ENCODE data around the gene CNOT1. TPM values are rescaled to one million over a fixed set of nuclear protein-coding genes. Genes with fewer than 3 reads are reported as not detected.

Gene CNOT1
- total and polyA plus RNA-seq, 10 of the 15 experiments (the other 5 are each of a cell fraction or from before 2014, with no cell fraction given) = 101 to 246 (median 175) TPM

DNA sequence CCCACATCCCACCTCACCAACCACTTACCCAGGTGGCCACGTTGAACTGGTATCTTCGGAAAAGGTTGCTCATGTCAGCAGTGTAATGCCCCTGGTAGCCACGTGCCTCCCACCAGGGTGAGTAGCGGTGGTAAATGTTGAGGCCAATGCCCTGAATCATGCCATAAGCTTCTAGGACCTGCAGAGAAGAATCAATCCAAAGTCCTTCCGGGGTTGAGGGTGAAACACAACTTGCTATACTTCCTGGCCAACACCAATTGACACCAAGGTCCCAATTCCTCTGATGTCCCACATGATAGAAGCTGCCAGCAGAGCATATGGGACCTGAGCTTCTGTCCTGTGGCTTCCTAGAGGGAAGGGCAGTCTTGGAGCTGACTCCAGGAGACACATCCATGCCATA is 11.3 kb upstream of the CNOT1 start:
- RAD21 ChIA-PET (ENCODE audit: unreplicated experiment) = no interaction called here
- no TSS peak for BruUV-seq (replicated peaks)
- Histone ChIP-seq H3K4me1 (ENCODE audit: control insufficient read depth, insufficient read depth, low read length) (no peaks in the 10 kb centered on the region), H3K27me3 (replicated peaks in 1 of 2; ENCODE audit: control insufficient read depth in 2 of 2, insufficient read depth in 2 of 2, low read length in 1 of 2) (no peaks in the 10 kb centered on the region; a peak in 1 of 4 replicates), H4K20me1 (ENCODE audit: control insufficient read depth, insufficient read depth) (no peaks in the 10 kb centered on the region), H3K4me3 (no peak overlapping the region), H3K4me2 (ENCODE audit: control insufficient read depth, insufficient read depth) (no peak overlapping the region), H3K27ac (ENCODE audit: control insufficient read depth, insufficient read depth) (no peak overlapping the region), H2AFZ (ENCODE audit: control insufficient read depth, low read depth, low read length) (no peak overlapping the region), H3K9ac (ENCODE audit: control insufficient read depth, insufficient read depth, low read length) (no peak overlapping the region), H3K79me2 (ENCODE audit: control insufficient read depth, insufficient read depth, low read length) (no peaks in the 10 kb centered on the region), H3K9me3 (replicated peaks; ENCODE audit: control insufficient read depth, insufficient read depth, low read length) (no peaks in the 10 kb centered on the region), H3K36me3 (ENCODE audit: control insufficient read depth in 2 of 2, insufficient read depth in 2 of 2, low read length in 1 of 2) (no peaks in the 10 kb centered on the region)
- in situ Hi-C loops (cut with MboI) = no loop called here
- FAIRE-seq (no peak), DNase-seq (ENCODE audit: low read depth, low spot score) (no peak), ATAC-seq (no peak)
- 45% methylated on average over 5 of the region's 5 CpGs for WGBS (ENCODE audit: insufficient coverage, insufficient replicate concordance, low lambda C conversion rate, missing lambda C conversion rate)
- SMC1A ChIA-PET (ENCODE audit: uncharacterized antibody, unreplicated experiment) = interaction anchor here (1.2 kb wide), 1 partner anchor 129 kb away, joined by 3 read pairs; no protein-coding TSS in a partner anchor
- CTCF ChIA-PET = interaction anchor here (1.0 kb wide), 1 partner anchor 20 kb away, joined by 4 read pairs; no protein-coding TSS in a partner anchor
- intact Hi-C loops (cut with micrococcal nuclease; ENCODE audit: unreplicated experiment) = no loop called here
- TF ChIP-seq, protein P1, sequence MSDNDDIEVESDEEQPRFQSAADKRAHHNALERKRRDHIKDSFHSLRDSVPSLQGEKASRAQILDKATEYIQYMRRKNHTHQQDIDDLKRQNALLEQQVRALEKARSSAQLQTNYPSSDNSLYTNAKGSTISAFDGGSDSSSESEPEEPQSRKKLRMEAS (IDR thresholded peaks at IDR 0.05; ENCODE audit: low read depth, low read length) = no peak
- TF ChIP-seq NR2C1 (IDR thresholded peaks at IDR 0.05) = peak; percentile 48
- POLR2A ChIA-PET = no interaction called here

DNA sequence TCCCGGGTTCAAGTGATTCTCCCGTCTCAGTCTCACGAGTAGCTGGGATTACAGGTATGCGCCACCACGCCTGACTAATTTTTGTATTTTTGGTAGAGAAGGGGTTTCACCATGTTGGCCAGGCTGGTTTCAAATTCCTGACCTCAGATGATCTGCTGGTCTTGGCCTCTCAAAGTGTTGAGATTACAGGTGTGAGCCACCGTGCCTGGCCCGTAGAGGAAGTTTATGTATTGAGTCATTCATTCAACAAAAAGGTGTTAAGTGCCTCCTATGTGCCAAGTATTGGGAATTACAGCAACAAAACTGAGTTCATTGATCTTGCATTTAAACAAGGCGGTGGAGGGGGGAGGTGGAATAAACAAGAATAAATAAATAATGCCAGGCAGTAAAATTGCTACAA is 10.2 kb upstream of the CNOT1 start:
- Histone ChIP-seq H3K9me3 (replicated peaks; ENCODE audit: control insufficient read depth, insufficient read depth, low read length) (no peaks in the 10 kb centered on the region), H3K27ac (ENCODE audit: control insufficient read depth, insufficient read depth) (no peak overlapping the region), H3K36me3 (ENCODE audit: control insufficient read depth in 2 of 2, insufficient read depth in 2 of 2, low read length in 1 of 2) (no peaks in the 10 kb centered on the region), H3K27me3 (replicated peaks in 1 of 2; ENCODE audit: control insufficient read depth in 2 of 2, insufficient read depth in 2 of 2, low read length in 1 of 2) (no peaks in the 10 kb centered on the region; a peak in 1 of 4 replicates), H3K4me2 (ENCODE audit: control insufficient read depth, insufficient read depth) (no peak overlapping the region), H4K20me1 (ENCODE audit: control insufficient read depth, insufficient read depth) (no peaks in the 10 kb centered on the region), H3K4me1 (ENCODE audit: control insufficient read depth, insufficient read depth, low read length) (no peaks in the 10 kb centered on the region), H3K79me2 (ENCODE audit: control insufficient read depth, insufficient read depth, low read length) (no peaks in the 10 kb centered on the region), H2AFZ (ENCODE audit: control insufficient read depth, low read depth, low read length) (no peak overlapping the region), H3K4me3 (no peak overlapping the region), H3K9ac (ENCODE audit: control insufficient read depth, insufficient read depth, low read length) (no peak overlapping the region)
- SMC1A ChIA-PET (ENCODE audit: uncharacterized antibody, unreplicated experiment) = no interaction called here
- WGBS (ENCODE audit: insufficient coverage, insufficient replicate concordance, low lambda C conversion rate, missing lambda C conversion rate) = 52% methylated on average over 8 of the region's 8 CpGs
- in situ Hi-C loops (cut with MboI) = loop anchor here (10.0 kb wide), 1 partner anchor 245 kb away; the partner anchor contains the start of gene GINS3
- intact Hi-C loops (cut with micrococcal nuclease; ENCODE audit: unreplicated experiment) = no loop called here
- ATAC-seq (no peak), DNase-seq (ENCODE audit: low read depth, low spot score) (no peak), FAIRE-seq (no peak)
- POLR2A ChIA-PET = no interaction called here
- BruUV-seq (replicated peaks) = no TSS peak
- RAD21 ChIA-PET (ENCODE audit: unreplicated experiment) = no interaction called here
- CTCF ChIA-PET = interaction anchor here (0.9 kb wide), 1 partner anchor 8 kb away, joined by 4 read pairs; no protein-coding TSS in a partner anchor
- TF ChIP-seq SPI1 (IDR thresholded peaks at IDR 0.05; ENCODE audit: borderline replicate concordance, insufficient read depth, low read depth, low read length) = no peak
- TF ChIP-seq IKZF2 (IDR thresholded peaks at IDR 0.05) = no peak
- no peak for TF ChIP-seq ATF7 (IDR thresholded peaks at IDR 0.05; ENCODE audit: low read depth)
- TF ChIP-seq, protein P2, sequence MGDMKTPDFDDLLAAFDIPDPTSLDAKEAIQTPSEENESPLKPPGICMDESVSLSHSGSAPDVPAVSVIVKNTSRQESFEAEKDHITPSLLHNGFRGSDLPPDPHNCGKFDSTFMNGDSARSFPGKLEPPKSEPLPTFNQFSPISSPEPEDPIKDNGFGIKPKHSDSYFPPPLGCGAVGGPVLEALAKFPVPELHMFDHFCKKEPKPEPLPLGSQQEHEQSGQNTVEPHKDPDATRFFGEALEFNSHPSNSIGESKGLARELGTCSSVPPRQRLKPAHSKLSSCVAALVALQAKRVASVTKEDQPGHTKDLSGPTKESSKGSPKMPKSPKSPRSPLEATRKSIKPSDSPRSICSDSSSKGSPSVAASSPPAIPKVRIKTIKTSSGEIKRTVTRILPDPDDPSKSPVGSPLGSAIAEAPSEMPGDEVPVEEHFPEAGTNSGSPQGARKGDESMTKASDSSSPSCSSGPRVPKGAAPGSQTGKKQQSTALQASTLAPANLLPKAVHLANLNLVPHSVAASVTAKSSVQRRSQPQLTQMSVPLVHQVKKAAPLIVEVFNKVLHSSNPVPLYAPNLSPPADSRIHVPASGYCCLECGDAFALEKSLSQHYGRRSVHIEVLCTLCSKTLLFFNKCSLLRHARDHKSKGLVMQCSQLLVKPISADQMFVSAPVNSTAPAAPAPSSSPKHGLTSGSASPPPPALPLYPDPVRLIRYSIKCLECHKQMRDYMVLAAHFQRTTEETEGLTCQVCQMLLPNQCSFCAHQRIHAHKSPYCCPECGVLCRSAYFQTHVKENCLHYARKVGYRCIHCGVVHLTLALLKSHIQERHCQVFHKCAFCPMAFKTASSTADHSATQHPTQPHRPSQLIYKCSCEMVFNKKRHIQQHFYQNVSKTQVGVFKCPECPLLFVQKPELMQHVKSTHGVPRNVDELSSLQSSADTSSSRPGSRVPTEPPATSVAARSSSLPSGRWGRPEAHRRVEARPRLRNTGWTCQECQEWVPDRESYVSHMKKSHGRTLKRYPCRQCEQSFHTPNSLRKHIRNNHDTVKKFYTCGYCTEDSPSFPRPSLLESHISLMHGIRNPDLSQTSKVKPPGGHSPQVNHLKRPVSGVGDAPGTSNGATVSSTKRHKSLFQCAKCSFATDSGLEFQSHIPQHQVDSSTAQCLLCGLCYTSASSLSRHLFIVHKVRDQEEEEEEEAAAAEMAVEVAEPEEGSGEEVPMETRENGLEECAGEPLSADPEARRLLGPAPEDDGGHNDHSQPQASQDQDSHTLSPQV (IDR thresholded peaks at IDR 0.05) = no peak
- no peak for TF ChIP-seq CHD1 (IDR thresholded peaks at IDR 0.05; ENCODE audit: low read depth, low read length)
- no peak for TF ChIP-seq SIN3A (IDR thresholded peaks at IDR 0.05; ENCODE audit: low read depth, low read length)
- no peak for TF ChIP-seq SP1 (IDR thresholded peaks at IDR 0.05; ENCODE audit: low read depth, low read length)
- TF ChIP-seq SREBF2 (IDR thresholded peaks at IDR 0.05; ENCODE audit: low read length) = no peak
- no peak for TF ChIP-seq PAX5 (IDR thresholded peaks at IDR 0.05; ENCODE audit: borderline replicate concordance, low read depth, low read length)
- TF ChIP-seq GATAD2B (conservative IDR thresholded peaks at IDR 0.05; ENCODE audit: low read depth) = no peak
